ENCODE measurements around the gene PRM2.
"Not testable (repeated sequence)": the region's sequence is repeated elsewhere in the genome, so short reads cannot be mapped to it uniquely, and the experiment has no call there.

Gene PRM2

GRCh38 chr16:11307639-11308492 lies 31.6 kb upstream of the PRM2 start:
- no peak for DNase-seq (ENCODE audit: low read depth in 1 of 2, low spot score in 1 of 2)

GRCh38 chr16:11306997-11307638 lies 30.8 kb upstream of the PRM2 start:
- no peak for DNase-seq (ENCODE audit: low read depth in 1 of 2, low spot score in 1 of 2)

GRCh38 chr16:11306381-11306780 lies 30.1 kb upstream of the PRM2 start:
- DNase-seq (ENCODE audit: low read depth in 1 of 2, low spot score in 1 of 2): no peak

GRCh38 chr16:11303405-11304138 lies 27.3 kb upstream of the PRM2 start:
- DNase-seq (ENCODE audit: low read depth in 1 of 2, low spot score in 1 of 2): no peak

- DNase-seq (ENCODE audit: low read depth in 1 of 2, low spot score in 1 of 2): no peak
Observed at GRCh38 chr16:11302977-11303376, 26.7 kb upstream of the PRM2 start.

GRCh38 chr16:11301645-11302501 lies 25.6 kb upstream of the PRM2 start:
- no peak for DNase-seq (ENCODE audit: low read depth in 1 of 2, low spot score in 1 of 2)

- no peak for DNase-seq (ENCODE audit: low read depth in 1 of 2, low spot score in 1 of 2)
Observed at GRCh38 chr16:11300560-11300892, 24.2 kb upstream of the PRM2 start.

GRCh38 chr16:11299865-11300559 lies 23.7 kb upstream of the PRM2 start:
- no peak for DNase-seq (ENCODE audit: low read depth in 1 of 2, low spot score in 1 of 2)

GRCh38 chr16:11298950-11299547 lies 22.8 kb upstream of the PRM2 start:
- DNase-seq (ENCODE audit: low read depth in 1 of 2, low spot score in 1 of 2): not testable (repeated sequence)

- DNase-seq (ENCODE audit: low read depth in 1 of 2, low spot score in 1 of 2): no peak
Observed at GRCh38 chr16:11298143-11298900, 22.0 kb upstream of the PRM2 start.

- DNase-seq (ENCODE audit: low read depth in 1 of 2, low spot score in 1 of 2): peak; percentile 31 to 34
Observed at GRCh38 chr16:11297492-11298142, 21.3 kb upstream of the PRM2 start.

GRCh38 chr16:11296706-11297491 lies 20.6 kb upstream of the PRM2 start:
- DNase-seq (ENCODE audit: low read depth in 1 of 2, low spot score in 1 of 2): no peak

GRCh38 chr16:11296351-11296705 lies 20.0 kb upstream of the PRM2 start:
- no peak for DNase-seq (ENCODE audit: low read depth in 1 of 2, low spot score in 1 of 2)

GRCh38 chr16:11295672-11296071 lies 19.4 kb upstream of the PRM2 start:
- no peak for DNase-seq (ENCODE audit: low read depth in 1 of 2, low spot score in 1 of 2)

GRCh38 chr16:11292076-11292748 lies 15.9 kb upstream of the PRM2 start:
- no peak for DNase-seq (ENCODE audit: low read depth in 1 of 2, low spot score in 1 of 2)

- DNase-seq (ENCODE audit: low read depth in 1 of 2, low spot score in 1 of 2): no peak
Observed at GRCh38 chr16:11291091-11291703, 14.9 kb upstream of the PRM2 start.

All from stimulated activated CD4-positive, alpha-beta T cell treated with anti-CD3 and anti-CD28 coated beads, Interleukin-15, amount 100 ng/mL, for 1 hour (primary cell).